ENCODE results near the gene KRT12. TPM values are rescaled to one million over a fixed set of nuclear protein-coding genes. Genes with fewer than 3 reads are reported as not detected.
A peak's percentile ranks its signal among the peaks of the same experiment; 100 is the strongest.
"Not testable (repeated sequence)": the region's sequence is repeated elsewhere in the genome, so short reads cannot be mapped to it uniquely, and the experiment has no call there.

KRT12 gene
- total RNA-seq, 1 experiment from 2014 or later, result not detected

DNA sequence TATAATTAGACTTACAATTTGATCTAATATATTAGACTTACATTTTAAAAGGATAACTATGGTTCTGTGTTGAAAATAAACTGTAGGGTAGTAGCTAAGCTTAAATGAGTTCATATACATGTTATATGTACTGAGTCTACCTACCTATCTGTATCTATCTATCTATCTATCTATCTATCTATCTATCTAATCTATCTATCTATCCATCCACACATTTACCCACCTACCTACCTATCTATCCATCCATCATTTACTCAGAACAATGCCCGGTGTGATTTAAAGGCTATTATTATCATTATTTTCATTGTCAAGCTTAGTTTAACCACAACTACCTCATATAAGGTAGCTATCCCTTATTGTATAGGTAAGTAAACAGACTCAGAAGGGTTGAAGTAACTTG, 51.6 kb downstream of the KRT12 start:
- no peak for DNase-seq (ENCODE audit: low read depth)

- not testable (repeated sequence) for DNase-seq (ENCODE audit: low read depth)
These were observed 52.4 kb downstream of the KRT12 start for GRCh38 chr17:40814657-40815056.

- DNase-seq (ENCODE audit: low read depth), result peak; percentile 58
These were observed 53.2 kb downstream of the KRT12 start for GRCh38 chr17:40813804-40814203.

- no peak for DNase-seq (ENCODE audit: low read depth)
These were observed 54.4 kb downstream of the KRT12 start for GRCh38 chr17:40812639-40813038.

Other genes starting within 250 kb of the KRT12 start
- 122 and 126 TPM in 2 replicates for gene SMARCE1, start 219.4 kb downstream of the KRT12 start, total RNA-seq (2014; rRNA removed; shearing (Covaris generic))
- not detected in 2 replicates for gene KRT222, start 202.0 kb downstream of the KRT12 start, total RNA-seq (2014; rRNA removed; shearing (Covaris generic))
- gene KRT24, start 163.5 kb downstream of the KRT12 start, total RNA-seq (2014; rRNA removed; shearing (Covaris generic)), result not detected in 2 replicates
- gene KRT25, start 111.9 kb downstream of the KRT12 start, total RNA-seq (2014; rRNA removed; shearing (Covaris generic)), result not detected in 2 replicates
- gene KRT26, start 95.0 kb downstream of the KRT12 start, total RNA-seq (2014; rRNA removed; shearing (Covaris generic)), result not detected in 2 replicates
- not detected in 2 replicates for gene KRT27, start 84.7 kb downstream of the KRT12 start, total RNA-seq (2014; rRNA removed; shearing (Covaris generic))
- gene KRT28, start 67.3 kb downstream of the KRT12 start, total RNA-seq (2014; rRNA removed; shearing (Covaris generic)), result not detected in 2 replicates
- gene KRT10, start 44.6 kb downstream of the KRT12 start, total RNA-seq (2014; rRNA removed; shearing (Covaris generic)), result 54.7 and 56.8 TPM in 2 replicates
- not detected in 2 replicates for gene KRT20, start 18.0 kb upstream of the KRT12 start, total RNA-seq (2014; rRNA removed; shearing (Covaris generic))
- gene KRT23, start 70.4 kb upstream of the KRT12 start, total RNA-seq (2014; rRNA removed; shearing (Covaris generic)), result not detected in 2 replicates
- not detected in 2 replicates for gene KRT39, start 99.7 kb upstream of the KRT12 start, total RNA-seq (2014; rRNA removed; shearing (Covaris generic))
- gene KRT40, start 117.1 kb upstream of the KRT12 start, total RNA-seq (2014; rRNA removed; shearing (Covaris generic)), result not detected in 2 replicates
- gene KRTAP3-3, start 126.9 kb upstream of the KRT12 start, total RNA-seq (2014; rRNA removed; shearing (Covaris generic)), result not detected in 2 replicates
- gene KRTAP3-2, start 132.7 kb upstream of the KRT12 start, total RNA-seq (2014; rRNA removed; shearing (Covaris generic)), result not detected in 2 replicates
- gene KRTAP3-1, start 141.9 kb upstream of the KRT12 start, total RNA-seq (2014; rRNA removed; shearing (Covaris generic)), result not detected in 2 replicates
- gene KRTAP1-5, start 160.0 kb upstream of the KRT12 start, total RNA-seq (2014; rRNA removed; shearing (Covaris generic)), result not detected in 2 replicates
- gene KRTAP1-4, start 163.0 kb upstream of the KRT12 start, total RNA-seq (2014; rRNA removed; shearing (Covaris generic)), result not detected in 2 replicates
- not detected in 2 replicates for gene KRTAP1-3, start 167.7 kb upstream of the KRT12 start, total RNA-seq (2014; rRNA removed; shearing (Covaris generic))
- gene KRTAP1-1, start 174.2 kb upstream of the KRT12 start, total RNA-seq (2014; rRNA removed; shearing (Covaris generic)), result 1.5 TPM in 1 of 2 replicates, not detected in the other
- gene KRTAP2-1, start 180.1 kb upstream of the KRT12 start, total RNA-seq (2014; rRNA removed; shearing (Covaris generic)), result not detected in 2 replicates
- not detected in 2 replicates for gene KRTAP2-2, start 188.0 kb upstream of the KRT12 start, total RNA-seq (2014; rRNA removed; shearing (Covaris generic))
- gene KRTAP2-3, start 192.9 kb upstream of the KRT12 start, total RNA-seq (2014; rRNA removed; shearing (Covaris generic)), result not detected in 2 replicates
- not detected in 2 replicates for gene KRTAP2-4, start 198.7 kb upstream of the KRT12 start, total RNA-seq (2014; rRNA removed; shearing (Covaris generic))
- not detected in 2 replicates for gene KRTAP4-7, start 216.9 kb upstream of the KRT12 start, total RNA-seq (2014; rRNA removed; shearing (Covaris generic))
- gene KRTAP4-8, start 230.9 kb upstream of the KRT12 start, total RNA-seq (2014; rRNA removed; shearing (Covaris generic)), result not detected in 2 replicates
- gene KRTAP4-16, start 235.0 kb upstream of the KRT12 start, total RNA-seq (2014; rRNA removed; shearing (Covaris generic)), result not detected in 2 replicates
- not detected in 2 replicates for gene KRTAP4-9, start 238.2 kb upstream of the KRT12 start, total RNA-seq (2014; rRNA removed; shearing (Covaris generic))